ENCODE results near the gene SRSF1.

GRCh38 chr17:57976594-57976993 is 30.5 kb downstream of the SRSF1 start:
- TF ChIP-seq CTCF (IDR thresholded peaks at IDR 0.05) (no peak), POLR2A (IDR thresholded peaks at IDR 0.05; ENCODE audit: low read depth) (no peak), POLR2AphosphoS5 (IDR thresholded peaks at IDR 0.05) (no peak), EP300 (IDR thresholded peaks at IDR 0.05) (no peak)

All from esophagus muscularis mucosa (tissue), 4 donors.